Measurements from ENCODE around the gene LRRC66. TPM values are rescaled to one million over a fixed set of nuclear protein-coding genes. Genes with fewer than 3 reads are reported as not detected.

LRRC66 gene
- total RNA-seq, 1 experiment from 2014 or later, result 0.24 TPM

- TF ChIP-seq CTCF (conservative IDR thresholded peaks at IDR 0.05), result no peak
- TF ChIP-seq EZH2 (IDR thresholded peaks at IDR 0.05; ENCODE audit: low read depth), result no peak
- Histone ChIP-seq H3K27me3 (ENCODE audit: insufficient read depth, low read depth) (no peaks in the 10 kb centered on the region), H3K9me3 (ENCODE audit: insufficient read depth, low read depth) (no peaks in the 10 kb centered on the region), H3K79me2 (ENCODE audit: low read depth) (no peaks in the 10 kb centered on the region), H3K4me1 (replicated peaks; ENCODE audit: insufficient read depth) (no peaks in the 10 kb centered on the region), H4K20me1 (ENCODE audit: insufficient read depth) (no peaks in the 10 kb centered on the region), H3K4me3 (no peak overlapping the region), H3K27ac (no peak overlapping the region), H2AFZ (no peak overlapping the region), H3K9me2 (ENCODE audit: insufficient read depth) (no peaks in the 10 kb centered on the region), H3K36me3 (ENCODE audit: low read depth) (no peaks in the 10 kb centered on the region), H3F3A (ENCODE audit: insufficient read depth, low read depth) (no peaks in the 10 kb centered on the region), H3K4me2 (no peak overlapping the region)
- peak in 1 of 2 experiments; percentile 9 for DNase-seq
- ChIA-PET CTCF (no interaction called here), POLR2A (ENCODE audit: unreplicated experiment) (no interaction called here)
- BruUV-seq (replicated peaks), result no TSS peak
- intact Hi-C loops (cut with micrococcal nuclease; ENCODE audit: unreplicated experiment), result no loop called here
Observed at GRCh38 chr4:51960486-51960885, 59.7 kb downstream of the LRRC66 start.

GRCh38 chr4:51958199-51958968, 61.8 kb downstream of the LRRC66 start:
- H3K79me2 ChIP-seq (ENCODE audit: low read depth), result no peaks in the 10 kb centered on the region
- TF ChIP-seq CTCF (conservative IDR thresholded peaks at IDR 0.05) (no peak), EZH2 (IDR thresholded peaks at IDR 0.05; ENCODE audit: low read depth) (no peak)
- no peak overlapping the region for H3K4me3 ChIP-seq
- POLR2A ChIA-PET (ENCODE audit: unreplicated experiment), result no interaction called here
- no peaks in the 10 kb centered on the region for H3K4me1 ChIP-seq (replicated peaks; ENCODE audit: insufficient read depth)
- no peak for DNase-seq
- no peak overlapping the region for H3K4me2 ChIP-seq
- H3K9me2 ChIP-seq (ENCODE audit: insufficient read depth), result no peaks in the 10 kb centered on the region
- H3K36me3 ChIP-seq (ENCODE audit: low read depth), result no peaks in the 10 kb centered on the region
- BruUV-seq (replicated peaks), result no TSS peak
- intact Hi-C loops (cut with micrococcal nuclease; ENCODE audit: unreplicated experiment), result no loop called here
- H4K20me1 ChIP-seq (ENCODE audit: insufficient read depth), result no peaks in the 10 kb centered on the region
- H3K27ac ChIP-seq, result no peak overlapping the region
- no peaks in the 10 kb centered on the region for H3K27me3 ChIP-seq (ENCODE audit: insufficient read depth, low read depth)
- H2AFZ ChIP-seq, result no peak overlapping the region
- no peaks in the 10 kb centered on the region for H3K9me3 ChIP-seq (ENCODE audit: insufficient read depth, low read depth)
- CTCF ChIA-PET, result no interaction called here
- no peaks in the 10 kb centered on the region for H3F3A ChIP-seq (ENCODE audit: insufficient read depth, low read depth)

Other genes with a start within 250 kb of the LRRC66 start
- gene DCUN1D4, start 177.2 kb downstream of the LRRC66 start, total RNA-seq (2021), result 24.9 and 25.3 TPM in 2 replicates
- gene SGCB, start 17.9 kb upstream of the LRRC66 start, total RNA-seq (2021), result 1.2 TPM in 2 replicates
- gene SPATA18, start 30.9 kb upstream of the LRRC66 start, total RNA-seq (2021), result 0.13 and 0.20 TPM in 2 replicates

Data from PC-9 (cell line).